ENCODE data around the gene ZNF22. TPM values are rescaled to one million over a fixed set of nuclear protein-coding genes. Genes with fewer than 3 reads are reported as not detected.

ZNF22 gene
- total RNA-seq, 2 donors from 2014 or later: 34.8 to 44.0 TPM

DNA sequence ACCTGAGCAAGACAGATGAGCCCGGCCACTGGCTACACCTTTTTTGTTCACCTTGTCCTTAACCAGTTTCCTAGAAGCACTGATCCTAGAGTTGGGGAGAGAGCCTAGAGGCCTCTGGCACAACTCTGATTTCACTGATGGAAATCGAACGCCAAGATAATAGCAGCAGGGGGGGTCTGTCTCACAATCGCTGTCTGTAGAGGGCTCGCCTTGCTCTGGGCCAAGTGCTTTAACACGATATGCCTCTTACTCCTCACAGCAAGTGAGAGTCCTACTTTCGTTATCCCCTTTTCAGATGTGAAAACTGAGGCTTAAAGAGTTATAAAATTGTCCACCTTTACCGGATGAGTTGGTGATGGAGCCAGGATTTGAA, 40.6 kb upstream of the ZNF22 start:
- H3K4me3 Mint-ChIP-seq: peak overlapping the region; percentile 83 to 84
- H3K4me1 Mint-ChIP-seq (ENCODE audit: low read depth): peaks cover 21% of the 10 kb centered on the region
- ATAC-seq (replicated peaks in 1 of 2) (no peak), DNase-seq (no peak)
- no peaks in the 10 kb centered on the region for H3K36me3 Mint-ChIP-seq (ENCODE audit: insufficient read depth in 2 of 2)
- no peak overlapping the region for H3K27ac Mint-ChIP-seq
- H3K27me3 Mint-ChIP-seq (ENCODE audit: low read depth): no peaks in the 10 kb centered on the region
- no peaks in the 10 kb centered on the region for H3K9me3 Mint-ChIP-seq

DNA sequence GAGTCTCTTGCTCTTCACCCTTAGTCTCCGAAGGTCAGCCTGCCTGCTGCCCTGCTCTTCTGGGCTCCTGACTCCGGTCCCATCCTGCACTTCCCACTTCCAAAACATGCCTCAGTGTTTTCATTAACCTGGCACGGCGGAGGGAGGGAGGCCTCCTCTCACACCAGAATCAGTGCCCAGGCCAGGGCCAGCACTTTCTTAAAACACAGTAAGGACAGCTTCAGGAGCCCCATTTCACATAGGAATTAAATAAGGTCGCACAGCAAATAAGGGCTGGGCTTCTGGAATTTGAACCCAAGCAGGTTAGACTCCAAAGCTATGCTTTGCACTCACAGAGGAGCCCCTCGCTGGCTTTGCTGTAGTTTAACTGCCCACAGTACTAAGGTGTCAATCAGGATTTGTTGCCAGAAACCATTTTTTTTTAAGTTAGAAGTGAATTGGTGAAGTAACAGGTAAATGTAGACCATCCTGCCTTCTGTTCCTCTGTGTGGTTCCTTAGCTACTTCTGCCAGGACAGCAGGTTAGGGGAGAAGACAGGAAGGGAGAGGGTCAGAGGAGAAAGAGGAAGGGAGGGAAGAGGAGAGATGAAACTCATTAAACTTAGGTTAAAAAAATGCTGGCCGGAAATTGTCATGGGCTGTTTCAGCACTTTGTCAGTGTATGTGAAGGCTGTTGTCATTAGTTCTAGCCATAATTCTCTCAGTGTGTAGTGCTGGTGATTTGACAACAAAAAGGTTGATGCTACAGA, 40.1 kb upstream of the ZNF22 start:
- H3K9me3 Mint-ChIP-seq: no peaks in the 10 kb centered on the region
- no peak for DNase-seq

DNA sequence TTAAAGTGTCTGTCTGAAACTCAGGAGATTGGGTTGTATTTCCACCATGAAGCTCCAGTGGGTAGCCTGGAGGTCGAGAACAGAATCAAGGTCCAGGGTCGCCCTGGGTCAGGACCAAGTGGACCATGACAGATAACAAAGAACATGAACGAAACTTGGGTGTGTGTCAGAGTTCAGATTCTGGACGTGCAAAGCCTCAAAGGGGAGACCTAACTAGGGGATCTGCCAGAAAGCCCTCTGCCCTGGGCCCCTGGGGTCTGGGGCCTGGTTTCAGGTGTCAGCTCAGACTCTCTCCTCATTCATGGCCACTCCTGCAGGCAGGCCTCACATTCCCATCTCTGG, 39.5 kb upstream of the ZNF22 start:
- Mint-ChIP-seq H3K9me3 (no peaks in the 10 kb centered on the region), H3K27ac (no peak overlapping the region), H3K4me3 (no peak overlapping the region), H3K27me3 (ENCODE audit: low read depth) (no peaks in the 10 kb centered on the region), H3K4me1 (ENCODE audit: low read depth) (peaks cover 33% of the 10 kb centered on the region), H3K36me3 (ENCODE audit: insufficient read depth in 2 of 2) (no peaks in the 10 kb centered on the region)
- DNase-seq: no peak
- no peak for ATAC-seq (replicated peaks in 1 of 2)

More for the DNA sequence above, 40.1 kb upstream of the ZNF22 start:
- no peaks in the 10 kb centered on the region for H3K27me3 Mint-ChIP-seq (ENCODE audit: low read depth)
- H3K27ac Mint-ChIP-seq: no peak overlapping the region
- ATAC-seq (replicated peaks in 1 of 2): no peak
- peaks cover 27% of the 10 kb centered on the region for H3K4me1 Mint-ChIP-seq (ENCODE audit: low read depth)
- no peaks in the 10 kb centered on the region for H3K36me3 Mint-ChIP-seq (ENCODE audit: insufficient read depth in 2 of 2)
- peak overlapping the region; percentile 70 to 84 for H3K4me3 Mint-ChIP-seq

DNA sequence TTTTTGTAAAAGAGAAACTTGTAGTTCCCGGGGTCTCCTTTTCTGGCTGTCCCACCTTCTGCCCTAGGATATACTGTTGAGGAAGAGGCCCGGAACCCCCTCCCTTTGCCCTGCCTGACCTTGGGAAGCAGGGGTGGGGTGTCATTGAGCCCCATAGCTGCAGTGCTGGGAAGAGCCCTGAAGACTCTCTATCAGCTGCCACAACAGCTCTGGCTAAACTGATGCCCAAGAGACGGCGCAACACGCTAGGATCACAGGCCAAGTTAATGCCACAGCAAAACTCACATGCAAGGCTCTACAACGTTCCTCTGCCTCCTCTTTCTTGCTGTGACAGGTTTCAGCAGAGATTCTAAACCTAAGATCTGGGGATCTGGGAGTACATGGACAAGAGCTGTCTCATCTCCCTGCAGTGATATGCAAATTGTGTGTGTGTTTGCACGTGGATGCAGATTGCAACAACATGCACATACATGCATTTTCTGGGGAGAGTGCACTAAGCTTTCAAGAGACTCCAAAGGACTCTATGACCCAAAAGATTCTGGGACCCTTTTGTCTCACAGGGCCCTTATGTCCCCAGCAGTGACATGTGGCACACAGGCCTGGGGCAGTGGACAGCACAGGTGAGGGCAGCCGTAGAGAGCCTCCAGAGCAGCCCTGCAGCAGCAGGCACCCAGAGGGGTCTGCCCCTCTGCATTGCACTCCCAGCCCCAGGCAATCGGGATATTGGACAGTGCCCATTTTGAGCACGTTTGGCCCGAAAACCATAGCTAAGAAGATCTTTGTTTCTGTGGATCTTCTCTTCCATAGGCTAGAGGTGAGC, 38.6 kb upstream of the ZNF22 start:
- ATAC-seq (replicated peaks in 1 of 2) (no peak), DNase-seq (no peak)
- no peaks in the 10 kb centered on the region for H3K9me3 Mint-ChIP-seq
- H3K36me3 Mint-ChIP-seq (ENCODE audit: insufficient read depth in 2 of 2): no peaks in the 10 kb centered on the region
- no peaks in the 10 kb centered on the region for H3K27me3 Mint-ChIP-seq (ENCODE audit: low read depth)
- H3K27ac Mint-ChIP-seq: no peak overlapping the region
- H3K4me1 Mint-ChIP-seq (ENCODE audit: low read depth): peaks cover 36% of the 10 kb centered on the region
- no peak overlapping the region for H3K4me3 Mint-ChIP-seq

DNA sequence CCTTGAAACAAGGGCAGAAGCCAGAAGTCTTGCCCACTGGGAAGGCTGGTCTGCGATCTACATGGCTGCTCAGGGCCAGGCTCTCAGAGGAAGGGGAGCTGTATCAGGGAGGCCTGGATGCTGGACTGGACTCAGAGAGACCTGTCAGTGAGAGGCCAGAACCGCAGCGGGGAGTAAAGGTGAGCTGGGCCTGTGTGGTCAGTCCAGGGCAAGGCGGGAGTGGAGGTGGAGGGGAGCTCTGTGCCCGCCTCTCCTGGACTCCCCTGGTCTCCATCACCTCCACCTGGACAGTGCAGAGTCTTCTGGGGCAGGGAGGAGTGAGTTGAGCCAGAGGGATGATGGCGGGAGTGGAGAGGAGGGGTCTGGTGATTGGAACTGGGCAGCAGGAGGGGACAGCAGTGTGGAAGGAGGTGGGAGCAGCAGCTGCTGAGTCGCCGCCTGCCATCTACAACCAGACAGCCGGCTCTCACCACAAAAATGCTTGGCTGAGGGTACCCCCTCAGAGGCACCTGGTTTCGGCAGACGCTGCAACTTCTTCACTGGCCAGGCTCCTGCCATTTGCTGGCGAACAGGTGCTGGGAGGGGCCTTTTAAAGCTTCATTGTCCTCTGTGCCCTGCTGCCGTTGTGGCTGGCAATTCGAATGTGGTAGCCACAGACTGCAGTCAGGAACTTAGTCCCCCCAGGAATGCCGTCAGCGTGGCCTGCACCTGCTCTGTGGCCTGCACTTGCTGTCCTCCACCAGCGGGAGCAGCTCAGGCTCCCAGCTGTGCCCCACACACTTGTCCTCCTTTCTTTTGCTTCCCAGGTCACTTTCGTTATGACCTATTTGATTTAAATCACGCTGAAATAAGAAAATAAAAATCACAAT, 37.6 kb upstream of the ZNF22 start:
- DNase-seq: no peak

DNA sequence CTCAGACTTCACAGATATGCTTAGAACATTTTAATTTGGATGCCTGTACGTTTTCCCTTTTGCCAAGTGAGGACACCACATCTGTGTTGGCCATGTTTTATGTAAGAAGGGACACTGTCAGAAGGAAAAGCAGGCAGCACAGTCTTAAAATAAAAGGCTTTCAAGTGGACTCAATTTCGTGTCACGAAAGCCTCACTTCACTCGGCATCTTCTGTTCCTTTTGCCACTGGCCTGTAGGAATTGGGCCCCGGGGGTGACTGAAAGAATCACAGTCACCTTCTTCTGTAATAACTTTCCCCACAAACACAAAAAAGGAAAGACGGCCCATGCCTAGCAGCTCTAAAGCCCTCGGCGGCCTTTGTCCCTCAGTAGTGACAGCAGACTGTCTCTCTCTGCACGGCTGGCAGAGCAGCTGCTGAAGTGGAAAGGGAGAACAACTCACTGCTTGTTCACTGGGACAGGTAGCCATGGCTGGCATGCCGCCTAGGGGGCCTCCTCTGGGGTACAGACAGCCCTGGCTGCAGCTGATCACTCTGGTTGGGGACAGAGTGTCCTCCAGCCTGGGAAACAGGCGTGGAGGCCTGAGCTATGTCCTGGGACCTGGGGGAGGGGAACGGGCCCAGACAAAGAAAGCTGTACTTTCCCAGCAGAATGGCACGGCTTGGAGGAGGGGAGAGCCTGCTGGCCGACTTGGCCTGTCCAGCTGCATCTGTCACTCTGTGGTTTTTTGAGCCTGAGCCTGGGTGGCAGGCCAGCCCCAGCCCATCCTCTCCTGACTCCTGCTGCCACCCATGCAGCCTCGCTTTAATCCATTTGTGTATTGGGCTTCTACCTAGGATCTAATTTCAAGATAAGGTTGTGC, 36.7 kb upstream of the ZNF22 start:
- Mint-ChIP-seq H3K36me3 (ENCODE audit: insufficient read depth in 2 of 2) (no peaks in the 10 kb centered on the region), H3K27me3 (ENCODE audit: low read depth) (no peaks in the 10 kb centered on the region), H3K27ac (no peak overlapping the region), H3K4me1 (ENCODE audit: low read depth) (peaks cover 49% of the 10 kb centered on the region), H3K4me3 (no peak overlapping the region), H3K9me3 (no peaks in the 10 kb centered on the region)
- no peak for ATAC-seq (replicated peaks in 1 of 2)
- DNase-seq: no peak

More for the DNA sequence above, 37.6 kb upstream of the ZNF22 start:
- Mint-ChIP-seq H3K9me3 (no peaks in the 10 kb centered on the region), H3K4me3 (no peak overlapping the region), H3K4me1 (ENCODE audit: low read depth) (peaks cover 45% of the 10 kb centered on the region), H3K27ac (no peak overlapping the region), H3K36me3 (ENCODE audit: insufficient read depth in 2 of 2) (no peaks in the 10 kb centered on the region), H3K27me3 (ENCODE audit: low read depth) (no peaks in the 10 kb centered on the region)
- no peak for ATAC-seq (replicated peaks in 1 of 2)

DNA sequence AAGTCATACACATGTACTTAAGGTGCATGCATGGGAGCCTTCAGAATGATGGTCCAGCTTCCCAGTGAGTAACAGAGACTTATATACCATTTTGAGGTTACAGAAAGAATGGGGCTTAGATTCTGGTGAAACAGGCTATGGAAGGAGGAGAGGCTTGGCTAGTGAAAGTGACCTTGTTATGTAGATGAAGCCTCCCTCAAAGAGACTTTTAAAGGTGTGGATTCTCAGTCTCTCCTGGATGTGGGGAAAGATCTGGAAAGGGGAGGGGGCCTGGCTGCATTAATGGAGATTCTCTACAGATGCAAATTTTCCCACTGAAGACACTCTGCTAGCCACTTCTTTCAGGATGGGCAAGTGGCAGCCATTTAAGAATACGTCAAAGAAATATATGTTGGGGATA, 35.6 kb upstream of the ZNF22 start:
- no peaks in the 10 kb centered on the region for H3K36me3 Mint-ChIP-seq (ENCODE audit: insufficient read depth in 2 of 2)
- H3K27me3 Mint-ChIP-seq (ENCODE audit: low read depth): no peaks in the 10 kb centered on the region
- no peak for DNase-seq
- ATAC-seq (replicated peaks in 1 of 2): no peak
- no peak overlapping the region for H3K27ac Mint-ChIP-seq
- no peaks in the 10 kb centered on the region for H3K9me3 Mint-ChIP-seq
- no peak overlapping the region for H3K4me3 Mint-ChIP-seq
- peaks cover 53% of the 10 kb centered on the region for H3K4me1 Mint-ChIP-seq (ENCODE audit: low read depth)

DNA sequence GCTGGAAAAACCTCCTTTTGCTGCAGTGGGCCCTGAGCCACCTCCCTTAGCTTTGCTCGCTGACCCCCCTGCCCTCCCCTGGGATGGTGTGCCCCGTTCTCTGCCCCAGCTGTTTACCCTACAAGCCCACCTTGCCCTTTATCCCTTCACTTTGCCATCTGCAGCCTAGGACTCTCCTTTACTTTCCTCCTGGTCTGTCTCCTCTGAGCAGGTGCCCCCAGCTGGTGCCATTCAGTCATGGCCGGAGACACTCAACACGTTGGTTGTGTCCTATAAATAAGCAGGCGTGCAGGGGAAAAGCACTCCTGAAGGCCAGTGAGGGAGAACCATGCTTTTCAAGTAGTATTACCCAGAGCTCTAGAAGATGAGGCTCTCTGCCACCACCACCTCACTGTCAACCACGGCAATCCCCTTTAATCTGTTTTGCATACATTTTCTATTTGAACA, 35.0 kb upstream of the ZNF22 start:
- Mint-ChIP-seq H3K27ac (peak overlapping the region; percentile 61), H3K4me1 (ENCODE audit: low read depth) (peaks cover 47% of the 10 kb centered on the region), H3K36me3 (ENCODE audit: insufficient read depth in 2 of 2) (no peaks in the 10 kb centered on the region), H3K4me3 (peak overlapping the region; percentile 42 to 52), H3K9me3 (no peaks in the 10 kb centered on the region), H3K27me3 (ENCODE audit: low read depth) (no peaks in the 10 kb centered on the region)
- no peak for DNase-seq
- peak; percentile 35 to 57 for ATAC-seq (replicated peaks in 1 of 2)

DNA sequence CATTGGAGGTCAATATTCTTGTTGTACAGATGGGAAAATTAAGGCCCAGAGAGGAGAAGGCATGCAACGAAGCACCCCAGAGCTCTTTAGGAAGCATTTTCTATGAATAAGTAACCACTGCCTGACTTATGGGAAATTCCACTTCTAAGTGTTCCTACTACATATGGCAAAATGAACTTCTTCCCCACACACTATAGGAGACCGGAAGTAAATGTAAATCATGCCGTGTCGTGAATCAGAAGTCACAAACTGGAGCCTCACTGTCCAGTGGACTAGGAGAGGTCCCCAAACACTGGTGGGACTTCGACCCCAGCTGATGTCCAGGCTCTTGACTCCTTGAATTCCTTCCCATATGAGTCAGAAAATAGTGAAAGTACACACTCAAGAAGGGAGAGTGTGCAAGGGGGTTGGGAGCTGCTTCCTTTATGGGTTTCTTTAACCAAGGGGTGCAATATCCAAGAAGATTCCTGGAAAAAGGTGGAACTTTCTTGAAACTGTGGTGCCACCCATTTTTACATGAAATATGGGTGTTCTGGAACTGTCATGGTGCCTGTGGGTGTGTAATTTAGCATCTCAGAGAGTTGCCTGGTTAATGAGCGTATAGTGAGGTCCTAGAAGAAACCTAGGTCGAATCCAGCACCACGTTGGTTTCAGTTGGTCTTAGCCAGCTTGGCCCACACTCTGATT, 34.5 kb upstream of the ZNF22 start:
- peak in 1 of 2 donors; percentile 31 for ATAC-seq (replicated peaks in 1 of 2)
- Mint-ChIP-seq H3K27me3 (ENCODE audit: low read depth) (no peaks in the 10 kb centered on the region), H3K27ac (peak overlapping the region; percentile 61), H3K36me3 (ENCODE audit: insufficient read depth in 2 of 2) (no peaks in the 10 kb centered on the region), H3K4me1 (ENCODE audit: low read depth) (peaks cover 41% of the 10 kb centered on the region), H3K4me3 (peak overlapping the region; percentile 42 to 52), H3K9me3 (no peaks in the 10 kb centered on the region)
- DNase-seq: no peak

DNA sequence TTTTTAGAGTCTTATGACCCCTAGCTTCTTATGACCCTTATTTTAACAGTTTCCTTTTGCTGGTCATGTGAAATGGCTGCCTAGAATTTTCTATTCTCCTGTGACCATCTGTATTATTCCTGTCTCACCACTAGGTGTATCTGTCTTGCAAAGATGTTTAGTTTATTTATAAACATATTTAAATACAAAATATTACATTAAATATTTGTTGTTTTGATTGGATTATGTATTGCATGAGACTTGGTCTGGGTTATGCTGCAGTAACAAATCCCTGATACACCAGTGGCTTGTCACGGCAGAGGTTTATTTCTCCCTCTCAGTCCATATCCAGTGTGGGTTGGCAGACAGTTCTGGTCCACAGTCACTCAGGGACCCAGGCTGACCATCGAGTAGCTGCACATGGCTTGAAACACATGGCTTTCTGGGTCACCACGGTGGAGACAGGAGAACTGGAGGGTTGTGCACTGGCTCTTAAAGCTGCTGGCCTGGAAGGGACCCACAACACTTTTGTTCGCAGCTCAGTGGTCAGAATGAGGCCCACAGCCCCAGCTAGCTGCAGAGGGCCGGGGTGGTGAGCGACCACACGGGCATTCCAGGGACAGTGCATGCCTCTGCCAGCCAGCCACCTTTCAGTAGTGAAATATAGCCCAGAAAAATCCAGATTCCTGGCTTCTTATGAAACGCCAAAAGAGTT, 33.8 kb upstream of the ZNF22 start:
- H3K36me3 Mint-ChIP-seq (ENCODE audit: insufficient read depth in 2 of 2): no peaks in the 10 kb centered on the region
- H3K27ac Mint-ChIP-seq: no peak overlapping the region
- peaks cover 41% of the 10 kb centered on the region for H3K4me1 Mint-ChIP-seq (ENCODE audit: low read depth)
- ATAC-seq (replicated peaks in 1 of 2): no peak
- no peaks in the 10 kb centered on the region for H3K9me3 Mint-ChIP-seq
- H3K4me3 Mint-ChIP-seq: no peak overlapping the region
- DNase-seq: no peak
- H3K27me3 Mint-ChIP-seq (ENCODE audit: low read depth): no peaks in the 10 kb centered on the region

DNA sequence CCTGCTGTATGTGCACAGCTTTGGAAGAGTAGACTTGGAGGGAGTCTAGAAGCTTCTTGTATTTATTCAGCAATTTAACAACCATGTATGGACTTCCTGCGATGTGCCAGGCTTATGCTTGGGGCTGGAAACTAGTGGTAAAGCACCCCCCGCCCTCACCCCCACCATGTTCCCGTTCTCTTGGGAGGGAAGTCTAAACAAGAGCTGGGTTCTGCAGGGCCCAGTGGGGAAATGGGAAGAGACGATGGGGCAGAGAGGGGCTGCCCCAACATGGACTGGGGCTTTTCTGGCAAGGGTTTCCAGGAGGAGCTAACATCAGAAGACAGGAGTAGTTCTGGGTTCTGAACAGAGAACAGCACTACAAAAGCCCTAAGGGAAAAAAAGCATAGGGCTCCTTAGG, 33.1 kb upstream of the ZNF22 start:
- no peaks in the 10 kb centered on the region for H3K27me3 Mint-ChIP-seq (ENCODE audit: low read depth)
- H3K4me1 Mint-ChIP-seq (ENCODE audit: low read depth): peaks cover 41% of the 10 kb centered on the region
- H3K9me3 Mint-ChIP-seq: no peaks in the 10 kb centered on the region
- DNase-seq (no peak), ATAC-seq (replicated peaks in 1 of 2) (peak in 1 of 2 donors; percentile 16)
- H3K27ac Mint-ChIP-seq: no peak overlapping the region
- peak overlapping the region; percentile 11 to 55 for H3K4me3 Mint-ChIP-seq
- H3K36me3 Mint-ChIP-seq (ENCODE audit: insufficient read depth in 2 of 2): no peaks in the 10 kb centered on the region

Measured in activated T-cell treated with anti-CD3 and anti-CD28 coated beads, Interleukin-2, amount 50 U/mL, for 72 hours (primary cell).